ENCODE results near the gene ATP2B2.
"Not testable (repeated sequence)": the region's sequence is repeated elsewhere in the genome, so short reads cannot be mapped to it uniquely, and the experiment has no call there.

ATP2B2 gene

DNA sequence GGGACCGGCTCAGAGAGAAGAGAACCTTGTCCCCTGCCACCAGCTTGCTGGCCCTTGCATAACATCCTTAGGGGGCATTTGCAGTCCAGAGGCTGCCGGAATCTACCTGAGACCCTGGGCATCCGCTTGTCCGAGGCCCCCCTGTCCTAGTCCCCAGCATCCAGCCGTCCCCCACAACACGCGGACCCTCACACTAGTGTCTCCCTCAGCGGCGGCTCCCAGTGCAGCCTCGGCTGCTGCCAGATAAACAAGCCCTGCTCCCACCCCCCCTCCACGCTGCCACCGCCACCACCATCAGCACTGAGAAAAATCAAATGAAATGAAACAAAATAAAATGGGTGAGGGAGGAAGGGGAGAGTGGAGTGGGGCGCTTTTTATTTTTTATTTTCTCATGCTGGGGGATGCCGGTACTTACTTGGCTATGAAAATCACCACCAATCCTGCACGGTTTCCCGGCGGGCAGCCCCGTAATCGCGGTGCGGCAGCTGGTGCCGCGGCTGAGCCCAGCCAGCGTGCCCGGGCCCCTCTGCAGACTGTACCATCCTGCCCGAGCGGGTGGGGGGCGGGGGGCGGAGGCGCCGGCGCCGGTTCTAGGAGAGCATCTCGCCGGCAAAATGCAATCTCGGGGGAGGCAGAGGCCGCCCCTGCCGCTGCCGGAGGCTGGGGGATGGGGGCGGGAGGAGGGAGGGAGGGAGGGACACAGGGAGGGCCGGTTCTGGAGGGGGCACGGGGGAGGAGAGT, at the start of gene ATP2B2:
TSS of gene ATP2B2 (minus strand) at position 537 of the 741 bp plus-strand sequence. CDS start 56,043 bp downstream, outside the sequence.
- DNase-seq, result no peak

DNA sequence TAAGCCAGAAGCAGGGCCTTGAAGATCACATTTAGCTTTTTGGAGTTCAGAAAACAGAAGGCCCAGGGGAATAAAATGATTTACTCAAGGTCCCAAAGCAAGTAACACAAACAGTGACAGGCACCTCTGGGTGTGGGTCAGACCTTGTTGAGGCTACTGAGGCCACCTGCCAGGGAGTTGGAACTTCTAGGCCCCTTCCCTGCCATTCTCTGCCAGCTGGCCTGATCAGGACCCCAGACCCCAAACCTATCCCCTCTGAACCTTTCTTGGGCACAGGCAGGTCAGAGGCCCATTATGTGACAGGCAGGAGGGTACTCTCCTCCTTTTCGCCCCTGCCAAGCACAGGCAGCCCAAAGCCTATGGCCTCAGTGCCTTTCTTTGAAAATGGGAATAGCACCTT, 49.4 kb upstream of the ATP2B2 start:
- no peak for DNase-seq

DNA sequence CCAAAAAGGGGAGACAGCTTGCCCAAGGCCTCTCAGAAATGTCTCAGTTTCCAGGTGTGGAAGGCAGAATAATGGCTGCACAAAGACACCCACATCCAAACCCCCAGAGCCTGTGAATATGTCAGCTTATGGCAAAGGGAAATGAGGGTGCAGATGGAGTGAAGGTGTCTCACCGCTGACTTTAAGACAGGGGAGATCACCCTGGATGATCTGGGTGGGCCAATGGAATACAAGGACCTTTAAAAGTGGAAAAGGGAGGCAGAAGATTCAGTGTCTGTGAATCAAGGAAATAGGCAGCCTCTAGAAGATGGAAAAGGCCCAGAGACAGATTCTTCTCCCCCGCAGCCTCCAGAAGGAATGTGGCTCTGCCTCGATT, 48.8 kb upstream of the ATP2B2 start:
- no peak for DNase-seq

DNA sequence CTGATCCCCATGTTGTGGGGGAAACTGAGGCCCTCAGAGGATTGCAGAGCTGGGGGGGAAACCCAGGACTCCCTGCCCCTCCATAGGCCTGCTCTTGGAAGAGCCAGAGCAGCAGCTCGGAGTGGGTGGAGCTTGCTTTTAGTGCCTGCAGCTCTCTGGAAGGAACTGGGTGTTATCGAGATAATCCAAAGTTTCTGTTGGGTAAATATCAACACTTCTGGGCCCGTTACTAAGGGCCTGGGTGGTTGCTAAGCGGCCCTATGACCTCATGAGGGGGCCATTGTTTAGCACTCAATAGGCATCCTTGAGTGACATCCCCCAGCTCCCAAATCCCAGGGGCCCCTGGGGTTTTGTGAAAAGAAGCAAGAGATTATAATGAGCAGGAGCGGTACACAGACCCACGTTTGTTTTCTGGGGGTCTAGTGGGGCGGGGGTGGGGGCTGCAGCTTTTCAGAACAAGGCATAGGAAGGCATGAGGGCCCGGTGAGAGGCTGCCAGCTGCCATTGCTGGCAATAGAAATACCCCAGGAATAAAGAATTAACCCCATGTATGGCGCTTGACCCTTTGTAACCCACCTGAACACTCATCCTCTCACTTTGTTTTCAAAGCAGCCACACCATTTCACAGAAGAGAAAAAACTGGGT, 48.3 kb upstream of the ATP2B2 start:
- DNase-seq, result no peak

DNA sequence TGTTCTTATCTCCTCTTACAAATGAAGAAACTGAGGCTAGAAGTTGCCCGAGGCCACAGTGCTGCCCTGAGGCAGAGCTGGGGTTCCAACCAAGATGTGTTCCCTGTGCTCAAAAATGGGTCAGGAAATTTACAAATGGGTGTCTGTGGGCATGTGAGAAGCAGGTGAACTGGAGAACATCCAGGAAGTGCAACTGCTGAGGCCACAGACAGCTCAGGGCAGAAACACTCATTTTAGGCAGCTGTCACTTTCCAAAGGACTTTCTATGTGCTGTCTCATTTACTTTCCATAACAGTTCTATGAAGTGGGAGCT, 47.2 kb upstream of the ATP2B2 start:
- no peak for DNase-seq

DNA sequence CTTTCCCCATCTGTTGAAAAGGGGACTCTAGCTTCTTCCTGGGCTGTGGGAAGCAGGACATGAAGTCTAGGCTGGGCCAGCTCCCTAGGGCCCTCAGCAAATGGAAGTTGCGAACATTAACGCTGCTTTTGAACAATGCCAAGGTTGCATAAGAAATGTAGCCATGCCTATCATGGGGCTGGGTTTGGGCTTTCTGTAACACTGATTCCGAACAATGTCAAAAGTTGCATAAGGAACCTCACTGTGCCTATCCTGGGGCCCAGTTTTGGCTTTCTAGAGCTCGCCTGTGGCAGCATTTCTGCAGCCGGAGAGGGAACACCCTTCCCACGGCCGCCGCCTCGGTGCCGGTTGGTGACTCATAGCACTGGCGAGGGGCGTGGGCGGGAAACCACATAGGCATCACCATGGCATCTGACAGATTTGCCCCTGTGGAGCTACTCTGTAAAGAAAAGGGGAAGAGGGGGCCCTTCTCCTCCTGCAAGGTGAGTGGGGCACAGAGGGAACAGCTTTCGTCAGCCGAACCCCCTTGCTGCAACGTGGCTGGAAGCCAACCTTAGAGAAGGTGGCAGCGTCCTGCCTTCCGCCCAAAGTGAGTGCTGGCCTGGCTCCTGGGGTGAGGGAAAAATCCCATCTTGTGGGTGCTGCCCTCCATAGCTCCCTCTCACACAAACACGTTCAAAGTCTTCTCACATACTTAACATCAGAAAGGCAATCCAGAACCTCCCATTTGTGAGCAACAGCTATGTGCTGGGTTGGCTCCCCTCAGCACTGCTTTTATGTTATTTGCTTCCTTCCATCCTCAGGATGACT, 46.6 kb upstream of the ATP2B2 start:
- DNase-seq, result peak; percentile 70 to 71

DNA sequence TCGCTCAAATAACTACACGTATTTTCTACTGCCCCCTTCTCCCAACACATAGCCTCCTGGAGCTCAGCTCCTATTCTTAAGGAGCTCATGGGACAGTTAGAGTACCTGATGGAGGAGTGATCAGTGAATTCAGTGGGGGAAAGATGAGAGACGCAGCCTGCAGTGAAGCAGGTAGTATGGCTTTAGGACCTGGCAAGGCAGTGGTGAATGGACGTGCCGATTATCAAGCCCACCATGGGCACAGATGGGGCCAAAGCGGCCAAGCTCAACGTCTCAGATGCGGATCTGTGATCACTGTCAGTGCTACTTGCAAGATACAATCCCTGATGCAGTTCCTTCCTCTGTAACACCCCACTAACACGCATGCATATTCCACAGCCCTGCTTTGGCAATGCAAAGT, 45.8 kb upstream of the ATP2B2 start:
- no peak for DNase-seq

DNA sequence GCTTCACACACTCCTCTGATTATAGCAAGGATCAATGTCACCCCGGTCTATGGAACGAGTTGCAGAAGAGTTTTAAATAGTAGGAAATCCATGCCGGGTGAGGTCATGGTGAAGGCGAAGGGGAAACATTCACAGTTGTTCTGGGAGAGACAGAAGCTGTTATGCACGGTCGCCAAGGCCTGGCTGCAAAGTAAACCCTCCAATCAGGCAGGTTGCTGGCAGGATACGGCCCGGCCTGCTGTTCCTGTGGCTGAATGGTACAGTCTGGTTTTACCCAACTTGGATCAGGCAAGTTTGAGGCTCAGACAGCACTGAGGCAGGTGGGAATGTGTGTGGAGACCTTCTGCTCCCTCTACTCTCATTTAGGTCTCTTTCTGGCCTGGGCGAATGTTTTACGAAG, 45.3 kb upstream of the ATP2B2 start:
- no peak for DNase-seq

DNA sequence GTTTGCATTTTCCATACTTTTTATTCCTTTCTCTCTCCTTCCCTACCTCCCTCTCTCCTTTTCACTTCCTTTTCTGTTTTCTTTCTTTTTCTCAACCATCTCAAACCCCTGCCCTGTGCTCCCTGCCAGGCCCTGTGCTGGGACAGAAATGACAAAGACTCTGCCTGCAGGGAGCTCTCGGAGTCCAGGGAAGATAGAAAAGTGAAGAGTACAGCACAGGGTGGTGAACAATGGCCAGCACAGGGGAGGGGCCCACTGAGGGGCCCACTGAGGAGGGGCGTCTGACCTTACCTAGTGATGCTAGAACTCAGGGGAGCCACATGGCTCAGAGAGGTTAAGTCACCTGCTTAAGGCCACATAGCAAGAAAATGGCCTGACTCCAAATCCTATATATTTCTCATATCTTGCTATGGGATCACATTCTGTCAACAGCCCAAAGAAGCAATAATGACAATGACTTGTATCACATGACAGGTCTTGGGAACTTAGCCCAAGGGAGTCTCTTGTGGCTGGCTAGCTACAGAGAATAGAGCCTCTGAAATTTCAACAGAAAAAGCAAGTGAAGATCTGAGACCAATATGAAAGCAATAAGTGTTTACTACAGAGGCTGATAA, 44.3 kb upstream of the ATP2B2 start:
- DNase-seq, result no peak

DNA sequence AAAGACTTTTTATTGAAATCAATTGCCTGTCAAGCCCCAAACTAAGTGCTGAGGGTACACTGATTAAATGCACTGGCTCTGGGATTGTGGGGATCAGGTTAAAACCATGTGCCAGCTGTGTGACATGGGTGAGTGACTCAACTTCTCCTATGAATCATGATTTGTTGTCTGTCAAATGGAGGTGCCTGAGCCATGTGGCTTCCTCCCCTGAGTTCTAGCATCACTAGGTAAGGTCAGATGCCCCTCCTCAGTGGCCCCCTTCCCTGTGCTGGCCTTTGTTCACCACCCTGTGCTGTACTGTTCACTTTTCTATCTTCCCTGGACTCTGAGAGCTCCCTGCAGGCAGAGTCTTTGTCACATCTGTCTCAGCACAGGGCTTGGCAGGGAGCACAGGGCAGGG, 43.6 kb upstream of the ATP2B2 start:
- no peak for DNase-seq

DNA sequence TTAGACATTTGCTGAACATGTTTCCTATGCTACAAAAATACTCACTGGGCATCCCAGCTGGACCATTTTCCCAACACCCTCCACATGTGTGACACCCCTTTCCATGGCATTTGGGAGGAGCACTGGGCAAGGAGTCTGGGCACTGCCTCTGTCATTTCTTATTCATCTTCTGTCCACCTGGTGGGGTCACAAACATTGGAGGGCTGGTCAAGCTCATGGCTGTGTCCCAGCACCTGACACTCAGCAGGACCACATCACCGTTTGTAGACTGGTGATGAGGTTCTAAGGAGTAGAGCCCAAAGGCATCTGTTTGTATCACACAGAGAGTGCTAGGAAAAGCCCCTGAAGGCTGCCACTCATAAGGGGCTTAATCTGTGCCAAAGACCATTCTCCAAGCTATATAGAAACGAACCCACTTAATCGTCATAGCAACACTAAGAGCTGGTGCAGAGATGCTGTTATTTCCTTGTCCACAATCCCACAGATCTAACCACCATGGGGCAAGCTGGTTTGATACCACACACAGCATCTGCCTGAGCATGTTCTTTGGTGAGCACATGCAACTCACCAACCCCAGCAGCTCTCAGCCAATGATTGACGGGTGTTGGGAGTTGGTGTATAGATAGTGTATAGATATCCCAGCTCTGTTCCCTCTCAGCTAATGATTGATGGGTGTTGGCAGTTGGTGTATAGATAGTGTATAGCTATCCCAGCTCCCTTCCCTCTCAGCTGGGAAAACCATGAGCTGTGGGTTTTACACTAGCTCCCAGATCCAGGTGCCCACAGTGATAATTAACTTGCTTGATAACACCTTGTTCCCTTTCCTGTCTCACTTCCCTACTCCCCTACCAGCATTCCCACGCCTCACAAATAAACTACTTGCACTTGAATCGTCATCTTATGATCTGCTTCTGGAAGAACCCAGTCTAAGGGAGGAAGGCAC, 42.7 kb upstream of the ATP2B2 start:
- DNase-seq, result no peak

DNA sequence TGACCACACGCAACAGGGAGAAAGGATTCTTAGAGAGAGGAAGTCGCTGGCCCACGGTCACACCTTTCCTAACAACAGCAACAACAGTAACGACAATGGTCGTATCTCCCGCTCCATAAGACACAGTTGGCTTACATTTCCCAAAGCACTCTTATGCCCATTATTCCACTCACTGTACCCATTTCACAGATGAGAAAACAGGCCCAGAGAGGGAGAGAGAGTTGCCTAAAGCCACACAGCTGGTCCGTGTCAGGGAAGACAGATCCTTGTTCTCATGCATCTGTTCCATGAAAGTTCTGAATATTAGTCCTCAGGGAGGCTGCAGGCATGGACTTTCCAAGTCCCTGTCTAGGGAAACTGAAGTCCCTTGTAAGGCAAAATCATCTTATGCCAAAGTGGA, 42.0 kb upstream of the ATP2B2 start:
- no peak for DNase-seq

DNA sequence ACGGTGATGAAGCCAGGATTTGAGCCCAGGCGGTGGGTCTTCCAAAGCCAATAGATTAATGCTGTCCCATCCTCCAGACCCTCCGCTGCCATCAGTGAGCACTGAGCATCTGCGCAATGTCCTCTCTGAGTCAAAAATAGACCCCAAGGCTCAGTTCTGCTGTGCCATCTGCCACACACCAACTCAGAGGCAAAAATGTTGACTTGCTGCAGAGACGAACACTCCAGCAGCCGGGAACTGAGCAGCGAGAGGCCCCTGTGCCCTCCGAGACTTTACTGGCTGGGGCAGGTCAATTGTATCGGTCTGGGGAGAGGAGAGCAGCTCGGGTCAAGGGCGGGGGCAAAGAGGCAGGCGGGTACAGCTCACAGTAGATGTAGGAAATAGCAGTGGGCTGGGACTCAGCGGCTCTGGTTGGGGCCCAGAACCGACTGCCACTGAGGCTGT, 41.5 kb upstream of the ATP2B2 start:
- DNase-seq, result no peak

DNA sequence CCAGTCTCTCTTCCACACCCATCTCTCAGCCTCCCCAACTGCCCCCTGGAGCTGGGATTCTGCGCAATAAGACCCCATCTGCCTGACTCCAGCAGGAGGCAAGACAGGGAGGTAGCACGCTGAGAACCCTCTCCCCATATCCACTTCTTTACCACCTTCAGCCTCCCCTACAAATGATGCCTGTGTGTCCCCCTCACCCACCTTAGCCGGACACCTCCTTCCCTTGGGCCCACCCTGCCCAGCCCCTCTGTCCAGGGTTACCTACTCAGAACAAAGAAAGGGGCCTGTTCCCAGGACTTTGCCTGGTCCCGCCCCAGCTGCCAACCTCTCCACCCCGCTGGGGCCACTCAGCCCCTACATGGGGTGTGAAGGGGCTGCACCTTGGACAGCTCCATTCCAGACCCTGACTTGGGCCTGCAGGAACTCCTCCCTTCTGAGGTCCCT, 40.8 kb upstream of the ATP2B2 start:
- no peak for DNase-seq

DNA sequence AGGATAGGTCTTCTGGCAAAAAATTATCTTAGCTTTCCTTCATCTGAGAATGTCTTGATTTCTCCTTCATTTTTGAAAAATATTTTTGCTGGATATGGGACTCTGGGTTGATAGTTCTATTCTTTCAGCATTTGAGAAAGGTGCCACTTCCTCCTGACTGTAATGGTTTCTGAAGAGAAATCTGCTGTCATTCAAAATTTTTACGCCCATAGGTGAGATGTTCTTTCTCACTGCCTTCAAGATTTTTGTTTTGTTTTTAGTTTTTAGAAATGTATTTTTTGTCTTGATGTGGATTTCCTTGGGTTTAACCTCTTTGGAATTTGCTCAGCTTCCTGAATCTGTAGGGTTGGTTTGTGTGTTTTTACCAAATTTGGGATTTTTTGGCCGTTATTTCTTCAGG, 37.1 kb upstream of the ATP2B2 start:
- DNase-seq, result no peak

DNA sequence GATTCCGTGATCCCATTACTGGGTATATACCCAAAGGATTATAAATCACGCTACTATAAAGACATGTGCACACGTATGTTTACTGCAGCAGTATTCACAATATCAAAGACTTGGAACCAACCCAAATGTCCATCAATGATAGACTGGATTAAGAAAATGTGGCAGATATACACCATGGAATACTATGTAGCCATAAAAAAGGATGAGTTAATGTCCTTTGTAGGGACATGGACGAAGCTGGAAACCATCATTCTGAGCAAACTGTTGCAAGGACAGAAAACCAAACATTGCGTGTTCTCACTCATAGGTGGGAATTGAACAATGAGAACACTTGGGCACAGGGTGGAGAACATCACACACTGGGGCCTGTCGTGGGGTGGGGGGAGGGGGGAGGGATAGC, 35.0 kb upstream of the ATP2B2 start:
- DNase-seq, result not testable (repeated sequence)

DNA sequence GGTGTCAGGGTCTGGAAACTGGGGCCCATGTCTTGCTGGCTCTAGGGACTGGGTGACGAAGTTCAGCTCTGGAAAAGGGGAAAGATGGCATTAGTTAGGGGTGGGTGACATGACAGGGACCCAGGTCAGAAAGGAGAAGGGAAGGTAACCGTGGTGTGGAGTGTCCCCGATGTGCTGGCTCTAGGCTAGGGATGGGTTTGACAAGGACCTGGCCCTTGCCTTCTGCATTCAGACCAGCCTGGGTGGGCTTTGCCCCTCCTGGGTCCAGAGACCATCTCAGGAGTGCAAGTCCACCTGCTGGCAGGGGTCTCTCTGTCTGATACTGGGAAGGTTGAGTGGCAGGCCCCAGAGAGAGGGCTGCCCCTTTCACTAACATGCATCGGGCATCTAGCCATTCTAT, 28.7 kb upstream of the ATP2B2 start:
- no peak for DNase-seq

DNA sequence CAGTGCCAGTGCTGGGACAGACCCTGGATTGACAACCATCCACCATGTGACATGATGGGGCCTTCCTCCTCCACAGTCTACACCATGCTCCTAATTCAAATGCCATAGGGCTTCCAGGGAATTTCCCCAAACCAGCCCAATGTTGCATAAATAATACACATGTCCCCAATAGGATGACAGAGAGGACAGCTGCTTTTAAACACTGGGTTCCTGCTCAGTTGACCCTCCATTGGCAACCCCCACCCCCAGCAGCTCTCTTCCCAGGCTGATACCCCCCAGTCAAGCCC, 28.3 kb upstream of the ATP2B2 start:
- no peak for DNase-seq

DNA sequence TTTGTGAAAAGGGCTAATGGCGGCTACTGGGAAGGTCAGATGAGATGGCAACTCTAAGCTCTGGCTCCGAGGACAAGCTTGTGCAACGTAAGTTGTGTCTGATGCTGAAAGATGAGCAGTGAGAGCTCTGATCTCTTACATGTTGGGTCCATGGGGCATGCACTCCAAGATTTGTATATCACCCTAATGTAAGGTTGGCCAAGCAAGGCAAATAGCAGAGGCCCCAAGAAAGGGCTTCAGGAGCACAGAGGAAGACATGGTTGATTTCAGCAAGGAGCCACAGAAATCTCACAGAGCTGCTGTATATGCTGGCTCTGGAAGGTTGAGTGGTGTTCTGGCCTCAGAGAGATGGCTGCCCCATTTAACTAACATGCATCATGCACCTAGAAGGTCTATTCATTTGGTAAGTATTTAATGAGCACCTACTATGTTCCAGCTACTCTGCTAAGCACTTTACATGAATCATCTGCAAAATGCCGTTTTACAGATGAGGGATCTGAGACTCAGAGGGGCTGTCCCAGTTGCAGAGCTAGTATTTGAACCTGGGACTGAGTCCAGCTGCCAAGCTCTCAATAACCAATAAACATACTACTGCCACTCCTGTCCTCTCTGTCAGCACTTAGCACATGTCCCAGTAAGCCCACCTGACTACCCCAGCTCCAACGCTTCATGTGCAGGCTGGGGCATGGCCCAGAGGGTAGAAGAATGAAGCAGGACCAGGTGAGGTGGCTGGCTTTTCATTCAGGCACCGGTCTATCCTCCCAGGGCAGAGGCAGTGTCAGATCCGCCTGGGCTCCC, 27.8 kb upstream of the ATP2B2 start:
- DNase-seq, result no peak

DNA sequence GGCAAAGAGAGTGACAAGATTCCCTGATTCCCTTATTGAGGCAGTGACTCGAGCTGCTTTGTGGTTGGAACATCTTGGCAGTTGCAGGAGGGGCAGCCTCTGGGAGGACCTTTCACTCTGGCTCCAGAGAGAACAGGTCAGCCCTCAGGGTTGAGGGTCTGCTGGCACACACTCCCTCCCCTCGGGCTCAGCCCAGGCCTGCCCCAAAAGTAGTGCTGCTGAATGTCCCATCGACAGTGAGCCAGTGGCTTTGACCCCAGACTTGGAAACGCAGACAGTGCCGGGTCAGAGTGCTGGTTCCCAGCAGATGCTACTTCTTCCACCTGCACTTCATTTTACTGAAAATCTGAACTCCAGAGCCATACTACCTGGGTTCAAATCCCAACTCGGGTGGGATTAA, 25.6 kb upstream of the ATP2B2 start:
- DNase-seq, result no peak

DNA sequence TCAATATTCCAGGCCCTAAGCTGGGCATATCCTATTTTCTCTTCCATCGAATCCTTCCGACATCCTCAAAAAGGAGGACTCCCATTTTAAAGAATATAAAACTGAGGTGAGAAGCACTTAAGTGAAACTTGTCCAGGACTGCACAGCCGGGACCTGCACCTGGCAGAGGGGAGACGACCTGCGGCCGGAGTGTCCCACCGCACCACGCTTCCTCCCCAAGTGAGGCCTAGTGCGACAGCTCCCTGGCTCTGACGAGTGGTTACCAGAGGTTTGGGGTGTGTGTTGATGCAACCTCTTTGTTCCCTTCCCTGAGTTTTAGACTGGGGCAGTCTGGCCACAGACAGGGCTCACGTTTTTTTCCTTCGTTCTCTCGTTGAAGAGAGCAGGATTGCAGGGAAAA, 24.9 kb upstream of the ATP2B2 start:
- no peak for DNase-seq

DNA sequence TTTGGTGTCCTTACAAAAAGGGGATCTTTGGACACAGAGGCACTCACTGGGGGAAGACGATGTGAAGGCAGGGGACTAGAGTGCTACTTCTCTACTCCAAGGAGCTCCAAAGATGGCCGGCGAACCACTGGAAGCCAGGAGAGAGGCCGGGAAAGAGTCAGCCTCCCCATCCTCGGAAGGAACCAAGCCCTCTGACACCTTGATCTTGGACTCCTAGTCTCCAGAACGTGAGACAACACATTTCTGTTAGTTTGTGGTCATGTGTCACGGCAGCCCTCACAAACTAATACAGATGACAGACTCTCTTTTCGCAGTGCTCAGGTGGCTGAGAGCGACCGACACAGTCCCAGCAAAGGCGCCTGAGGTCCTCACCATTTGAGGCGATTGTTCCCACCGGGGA, 24.4 kb upstream of the ATP2B2 start:
- DNase-seq, result no peak
